HG03095 (cell line): ENCODE results near the gene FRMD1.
"Not testable (repeated sequence)": the region's sequence is repeated elsewhere in the genome, so short reads cannot be mapped to it uniquely, and the experiment has no call there.

Experiments used
- ATAC-seq: cut with Tn5 transposase; IDR thresholded peaks from one replicate; pipeline ENCODE4 v1.9.1; 2021; ENCODE audit warnings: moderate library complexity; ENCODE audit not compliant: unreplicated experiment

The FRMD1 gene

GRCh38 chr6:168081858-168082546 lies 3.0 kb upstream of the FRMD1 start:
- ATAC-seq = no peak

- ATAC-seq = no peak
Measured at GRCh38 chr6:168080393-168081077, 1.5 kb upstream of the FRMD1 start.

DNA sequence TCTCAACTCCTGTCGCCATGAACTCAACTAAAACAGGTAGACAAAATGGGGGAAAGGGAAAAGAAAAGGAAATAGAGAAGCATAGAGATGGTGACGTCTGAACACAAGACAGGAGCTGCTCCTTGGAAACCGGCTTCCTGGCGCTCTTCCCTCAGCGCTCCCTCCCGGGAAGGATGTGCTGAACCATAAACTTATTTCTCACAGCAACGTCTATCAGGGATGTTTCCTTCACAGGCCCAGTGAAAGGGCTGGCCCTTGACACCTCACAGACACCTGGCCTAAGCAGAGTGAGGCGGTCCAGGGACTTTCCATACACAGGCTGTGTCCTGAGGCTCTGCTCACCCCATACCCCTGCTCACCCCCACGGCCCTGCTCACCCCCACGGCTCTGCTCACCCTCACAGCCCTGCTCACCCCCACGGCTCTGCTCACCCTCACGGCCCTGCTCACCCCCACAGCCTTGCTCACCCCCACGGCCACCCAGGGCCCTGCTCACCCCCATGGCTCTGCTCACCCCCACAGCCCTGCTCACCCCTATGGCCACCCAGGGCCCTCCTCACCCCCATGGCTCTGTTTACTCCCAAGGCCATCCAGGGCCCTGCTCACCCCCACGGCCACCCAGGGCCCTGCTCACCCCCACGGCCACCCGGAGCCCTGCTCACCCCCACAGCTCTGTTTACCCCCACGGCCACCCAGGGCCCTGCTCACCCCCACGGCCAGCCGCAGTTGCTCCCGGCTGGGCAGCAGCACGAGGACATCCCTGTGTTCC lies 653 bp downstream of the FRMD1 start:
- no peak for ATAC-seq

GRCh38 chr6:168077401-168077800 lies 1.6 kb downstream of the FRMD1 start:
- ATAC-seq = not testable (repeated sequence)

DNA sequence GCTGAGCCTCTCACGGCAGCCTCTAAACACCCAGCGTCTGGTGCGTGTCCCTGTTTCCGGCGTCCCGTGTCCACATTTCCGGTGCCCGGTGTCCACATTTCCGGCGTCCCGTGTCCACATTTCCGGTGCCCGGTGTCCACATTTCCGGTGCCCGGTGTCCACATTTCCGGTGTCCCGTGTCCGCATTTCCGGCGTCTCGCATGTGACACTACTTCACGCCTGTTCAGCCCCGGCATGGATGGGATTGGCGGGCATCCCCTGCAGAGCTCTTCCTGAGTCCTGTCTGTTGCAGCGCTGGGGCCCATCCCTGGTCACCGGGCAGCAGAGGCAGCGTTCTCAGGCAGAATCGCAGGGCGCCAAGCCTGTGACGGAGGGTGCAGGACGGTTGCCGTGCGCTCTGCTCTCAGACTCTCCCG lies 3.2 kb downstream of the FRMD1 start:
- ATAC-seq = no peak

DNA sequence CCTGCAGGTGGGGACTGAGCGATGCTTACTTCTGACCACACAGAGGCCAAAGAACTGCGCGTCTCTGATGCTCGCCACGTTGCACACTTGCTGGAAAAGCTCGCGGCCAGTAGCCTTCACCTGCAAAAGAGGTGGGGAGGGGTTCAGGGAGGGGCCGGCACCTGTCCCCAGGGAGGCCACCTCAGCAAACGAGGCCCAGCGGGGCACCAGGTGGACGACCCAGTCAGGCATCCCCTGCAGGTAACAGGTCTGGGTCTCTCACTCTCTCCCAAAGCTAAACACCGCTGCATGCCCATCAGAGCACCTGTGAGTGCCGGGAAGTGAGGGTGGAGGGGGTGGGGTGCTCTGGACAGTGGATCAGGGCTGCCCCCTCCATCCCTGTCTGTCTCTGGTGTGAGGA lies 3.8 kb downstream of the FRMD1 start:
- ATAC-seq = no peak

DNA sequence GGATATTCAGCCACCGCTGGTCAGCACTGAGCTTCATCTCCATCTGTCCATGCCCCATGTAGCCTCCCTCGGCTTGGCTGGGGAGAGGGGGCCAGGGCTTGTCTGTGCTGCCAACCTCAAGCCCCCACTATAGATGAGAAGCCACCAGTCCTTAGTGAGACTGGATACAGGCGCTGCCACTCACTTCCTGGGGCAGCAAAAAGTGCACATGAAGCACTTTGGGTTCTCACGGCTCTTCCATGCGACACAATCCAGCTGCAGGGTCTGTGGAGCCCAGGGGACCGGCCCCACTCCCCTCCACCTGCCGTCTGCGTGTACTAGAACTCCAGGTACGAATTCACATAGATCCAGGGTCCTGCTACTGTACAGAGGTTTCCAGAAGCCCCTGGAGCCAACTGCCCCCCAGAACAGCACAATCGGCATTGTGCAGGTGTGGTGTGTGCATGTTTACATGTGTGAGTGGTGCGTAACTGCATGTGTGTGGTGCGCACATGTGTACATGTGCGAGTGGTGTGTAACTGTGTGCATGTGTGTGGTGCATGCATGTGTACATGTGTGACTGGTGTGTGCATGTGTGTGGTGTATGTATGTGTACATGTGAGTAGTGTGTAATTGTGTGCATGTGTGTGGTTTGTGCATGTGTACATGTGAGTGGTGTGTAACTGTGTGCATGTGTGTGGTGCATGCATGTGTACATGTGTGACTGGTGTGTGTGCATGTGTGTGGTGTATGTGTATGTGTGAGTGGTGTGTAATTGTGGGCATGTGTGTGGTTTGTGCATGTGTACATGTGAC lies 4.9 kb downstream of the FRMD1 start:
- no peak for ATAC-seq

DNA sequence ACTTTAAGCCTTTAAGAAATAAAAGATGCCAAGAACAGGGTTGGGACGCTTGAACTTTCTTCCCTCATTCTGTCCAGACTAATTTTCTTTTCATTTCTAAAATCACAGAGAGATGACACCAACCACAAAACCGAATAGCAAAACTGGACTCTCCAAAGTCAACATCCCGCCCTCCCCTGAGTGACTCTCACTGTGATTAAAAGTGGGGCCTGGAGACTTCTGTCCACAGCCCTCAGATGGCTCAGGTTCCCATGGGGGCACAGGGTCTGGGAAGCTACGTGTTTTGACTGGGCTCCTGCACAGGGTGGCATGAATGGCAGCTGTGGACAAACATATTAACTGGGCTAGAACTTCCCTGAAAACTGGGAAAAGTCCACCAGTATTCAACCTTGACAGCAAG lies 6.3 kb downstream of the FRMD1 start:
- ATAC-seq = no peak

GRCh38 chr6:168072261-168072660 lies 6.8 kb downstream of the FRMD1 start:
- no peak for ATAC-seq

DNA sequence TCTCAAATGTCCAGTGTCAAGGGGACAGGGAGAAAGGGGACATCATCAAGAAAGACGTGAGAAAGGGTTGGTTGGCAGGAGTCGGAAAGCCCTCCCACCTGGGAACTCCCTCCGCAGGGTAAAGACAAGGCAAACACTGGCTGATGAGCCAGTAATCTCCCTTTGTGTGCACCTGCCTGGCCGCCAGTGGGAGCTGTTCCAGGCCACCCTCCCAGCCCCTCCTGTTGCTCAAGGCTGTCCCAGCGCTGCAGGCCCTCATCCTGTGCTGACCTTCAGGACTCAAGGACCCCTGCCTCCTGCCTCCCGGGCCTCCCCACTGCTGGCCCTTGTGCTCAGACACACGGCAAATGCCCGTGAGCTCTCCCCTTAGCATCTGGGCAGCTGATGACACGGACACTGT lies 7.4 kb downstream of the FRMD1 start:
- no peak for ATAC-seq

GRCh38 chr6:168070804-168071203 lies 8.2 kb downstream of the FRMD1 start:
- ATAC-seq = no peak

GRCh38 chr6:168067081-168067759 lies 11.8 kb downstream of the FRMD1 start:
- ATAC-seq = no peak

DNA sequence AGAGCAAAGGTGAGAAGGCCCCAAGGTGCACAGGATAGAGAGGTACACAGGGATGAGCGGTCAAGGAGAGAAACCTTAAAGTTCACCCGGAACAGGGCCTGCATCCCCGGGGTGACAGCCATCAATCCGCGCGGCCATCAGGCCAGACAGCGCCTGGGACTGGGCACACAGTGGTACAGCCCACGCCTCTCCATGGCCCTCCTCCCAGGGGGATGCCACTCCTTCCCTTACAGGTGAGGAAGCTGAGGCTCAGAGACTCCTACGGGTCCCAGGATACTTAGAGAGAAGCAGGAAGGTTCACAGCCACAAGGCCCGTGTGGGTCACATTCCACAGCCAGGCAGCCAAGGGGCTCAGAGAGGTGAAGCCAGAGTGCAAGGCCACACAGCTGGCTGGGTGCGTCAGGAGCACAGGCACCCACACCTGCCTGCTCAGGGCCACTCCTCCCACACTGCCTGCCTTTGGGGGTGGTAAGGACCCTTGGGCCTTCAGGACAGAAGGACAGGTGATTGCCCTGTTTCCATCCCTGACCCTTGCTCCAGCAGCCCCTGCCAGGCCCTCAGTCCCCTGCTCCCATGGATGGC lies 14.7 kb downstream of the FRMD1 start:
- no peak for ATAC-seq

DNA sequence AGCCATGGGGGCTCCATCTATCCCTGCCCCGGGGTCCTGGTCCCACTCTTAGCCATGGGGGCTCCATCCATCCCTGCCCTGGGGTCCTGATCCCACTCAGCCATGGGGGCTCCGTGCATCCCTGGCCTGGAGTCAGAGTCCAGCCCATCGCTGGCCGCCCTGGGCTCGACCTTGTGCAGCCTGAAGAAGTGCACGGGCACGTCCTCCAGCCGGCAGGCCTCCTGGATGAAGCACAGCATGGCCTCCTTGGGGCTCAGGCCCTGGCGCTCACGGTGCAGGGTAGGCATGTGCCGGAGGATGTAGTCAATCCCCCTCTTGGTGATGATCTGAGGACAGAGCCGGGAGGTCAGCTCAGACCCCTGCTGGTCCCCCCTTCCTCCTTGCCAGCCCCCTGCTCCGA lies 15.6 kb downstream of the FRMD1 start:
- no peak for ATAC-seq

- no peak for ATAC-seq
Measured at GRCh38 chr6:168062346-168063289, 16.4 kb downstream of the FRMD1 start.

GRCh38 chr6:168061269-168062210 lies 17.5 kb downstream of the FRMD1 start:
- no peak for ATAC-seq

GRCh38 chr6:168060521-168060931 lies 18.5 kb downstream of the FRMD1 start:
- ATAC-seq = no peak
